GM12872 (cell line): ENCODE measurements around the gene TRPM3.

Experiments
- TF ChIP-seq, protein P1 (sequence below): IDR thresholded peaks from 3 replicates; pipeline ENCODE4 v1.5.1; 2011; ENCODE audit warnings: low read depth, mild to moderate bottlenecking, low read length, moderate library complexity; ENCODE audit not compliant: insufficient read depth

The TRPM3 gene

DNA sequence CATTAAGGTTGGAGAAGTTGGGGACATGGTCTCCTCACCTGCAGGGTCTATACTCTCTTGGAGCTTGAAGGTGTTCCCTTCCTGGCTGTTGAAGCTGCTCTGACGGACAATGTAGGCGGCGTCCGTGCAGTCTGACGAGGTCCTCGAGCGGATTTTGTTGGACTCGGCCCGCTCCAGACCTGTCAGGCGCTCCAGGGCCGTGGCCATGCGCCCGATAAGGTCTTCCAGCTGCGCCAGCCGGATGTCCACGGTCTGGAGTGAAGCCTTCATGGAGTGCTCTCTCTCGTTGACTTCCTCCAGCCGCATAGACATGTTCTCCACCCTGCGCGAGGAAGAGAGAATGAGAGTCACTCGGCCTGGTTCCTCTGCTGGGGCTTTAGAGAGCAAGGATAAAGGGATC lies 584.3 kb downstream of the TRPM3 start:
- TF ChIP-seq, protein P1, sequence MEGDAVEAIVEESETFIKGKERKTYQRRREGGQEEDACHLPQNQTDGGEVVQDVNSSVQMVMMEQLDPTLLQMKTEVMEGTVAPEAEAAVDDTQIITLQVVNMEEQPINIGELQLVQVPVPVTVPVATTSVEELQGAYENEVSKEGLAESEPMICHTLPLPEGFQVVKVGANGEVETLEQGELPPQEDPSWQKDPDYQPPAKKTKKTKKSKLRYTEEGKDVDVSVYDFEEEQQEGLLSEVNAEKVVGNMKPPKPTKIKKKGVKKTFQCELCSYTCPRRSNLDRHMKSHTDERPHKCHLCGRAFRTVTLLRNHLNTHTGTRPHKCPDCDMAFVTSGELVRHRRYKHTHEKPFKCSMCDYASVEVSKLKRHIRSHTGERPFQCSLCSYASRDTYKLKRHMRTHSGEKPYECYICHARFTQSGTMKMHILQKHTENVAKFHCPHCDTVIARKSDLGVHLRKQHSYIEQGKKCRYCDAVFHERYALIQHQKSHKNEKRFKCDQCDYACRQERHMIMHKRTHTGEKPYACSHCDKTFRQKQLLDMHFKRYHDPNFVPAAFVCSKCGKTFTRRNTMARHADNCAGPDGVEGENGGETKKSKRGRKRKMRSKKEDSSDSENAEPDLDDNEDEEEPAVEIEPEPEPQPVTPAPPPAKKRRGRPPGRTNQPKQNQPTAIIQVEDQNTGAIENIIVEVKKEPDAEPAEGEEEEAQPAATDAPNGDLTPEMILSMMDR = no peak

DNA sequence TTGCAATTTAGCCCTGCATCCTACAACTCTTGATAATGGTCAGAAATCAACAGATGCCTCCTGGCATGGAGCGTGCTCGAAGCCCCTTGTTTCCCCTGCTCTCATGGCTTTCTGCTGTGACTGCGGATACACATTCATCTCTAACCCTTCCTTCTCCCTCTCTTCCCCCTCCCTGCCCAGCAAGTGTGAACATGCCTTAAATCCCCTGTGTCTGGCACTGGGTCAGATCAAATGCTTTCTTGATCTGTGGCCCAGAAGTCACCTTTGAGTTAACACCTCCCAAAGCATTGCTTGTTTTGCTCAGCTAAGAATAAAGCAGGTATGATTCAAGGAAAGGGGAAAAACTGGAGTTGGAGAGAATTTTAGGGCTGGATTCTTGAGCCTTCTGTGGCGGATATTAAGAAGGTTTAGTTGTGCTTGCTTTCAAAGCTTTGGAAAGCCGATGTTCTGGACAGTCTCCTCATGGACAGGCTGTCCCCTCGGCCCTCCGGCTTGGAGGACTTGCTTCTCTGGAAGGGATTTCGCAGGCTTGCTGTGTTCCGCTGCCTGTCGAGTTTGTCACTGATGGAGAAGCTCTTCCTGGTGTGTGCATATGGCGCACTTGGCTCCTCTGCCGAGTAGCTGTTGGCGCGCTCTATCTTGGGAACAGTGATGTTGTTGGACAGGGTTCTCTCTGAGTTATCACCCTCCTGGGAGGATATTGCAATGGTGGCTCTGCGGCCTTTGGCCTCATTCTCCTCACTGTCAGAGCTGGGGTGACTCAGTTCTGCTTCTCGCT lies 585.7 kb downstream of the TRPM3 start:
- TF ChIP-seq, protein P1 = no peak

- TF ChIP-seq, protein P1 = no peak
Observed at GRCh38 chr9:70534471-70534870, 587.0 kb downstream of the TRPM3 start.

- TF ChIP-seq, protein P1 = no peak
Observed at GRCh38 chr9:70534061-70534460, 587.4 kb downstream of the TRPM3 start.

- TF ChIP-seq, protein P1 = no peak
Observed at GRCh38 chr9:70533492-70533891, 587.9 kb downstream of the TRPM3 start.

DNA sequence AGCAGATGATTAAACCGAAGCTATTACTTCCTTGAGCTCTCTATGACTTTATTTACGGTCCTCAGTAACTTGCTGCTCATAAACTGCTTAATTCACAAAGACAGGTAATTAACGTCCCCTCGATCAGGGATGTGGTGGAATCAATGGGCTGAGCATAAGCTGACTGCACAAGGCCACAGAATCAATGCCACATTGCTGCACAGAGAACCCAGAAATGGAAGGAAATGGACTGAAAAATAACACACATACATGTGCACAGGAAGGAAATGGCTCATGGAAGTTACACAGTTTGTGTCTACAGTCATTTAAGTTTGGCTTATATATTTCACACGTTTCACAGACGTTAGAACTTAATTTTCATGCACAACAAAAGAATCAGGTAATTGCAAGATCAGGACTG lies 588.7 kb downstream of the TRPM3 start:
- TF ChIP-seq, protein P1 = no peak

DNA sequence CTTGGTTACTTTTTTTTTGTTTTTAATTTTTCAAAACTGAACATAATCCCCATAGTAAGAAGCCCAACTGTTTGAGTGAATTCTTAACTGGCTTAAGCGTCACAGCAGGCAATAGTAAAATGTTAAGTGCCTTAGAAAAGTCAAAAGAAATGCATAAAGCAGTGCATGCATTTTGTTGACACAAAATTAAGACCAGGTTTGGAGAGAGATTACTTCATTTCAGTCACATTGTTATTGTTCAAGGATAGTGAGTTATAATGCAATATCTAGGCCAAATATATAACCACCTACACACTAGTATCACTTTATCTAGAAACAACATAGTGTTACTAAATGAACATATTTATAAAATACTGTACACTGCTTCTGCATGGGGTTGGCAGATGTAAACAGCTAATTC lies 590.1 kb downstream of the TRPM3 start:
- TF ChIP-seq, protein P1 = no peak
